OCI-LY1 (cell line): ENCODE results near the gene PKN2.

Experiments
- H2AFZ ChIP-seq: fragments of 200-600 bp; sonication (generic), shearing (Covaris generic); 2 replicates; pipeline ENCODE4 v1.6.0; 2014; ENCODE audit warnings: antibody characterized with exemption, mild to moderate bottlenecking, low read length
- H3F3A ChIP-seq: fragments of 200-600 bp; sonication (generic), shearing (Covaris generic); 2 replicates; pipeline ENCODE4 v1.6.0; 2014; ENCODE audit warnings: mild to moderate bottlenecking, antibody characterized with exemption, low read length, moderate library complexity; ENCODE audit not compliant: insufficient read depth
- H3K27ac ChIP-seq: fragments of 200-600 bp; sonication (generic); 2 replicates; pipeline ENCODE4 v1.5.1; 2014; ENCODE audit warnings: low read length, mixed run types, mild to moderate bottlenecking, low read depth; ENCODE audit not compliant: poor library complexity, severe bottlenecking
- H3K27me3 ChIP-seq: fragments of 200-600 bp; sonication (generic); 2 replicates; pipeline ENCODE4 v1.6.0; 2014; ENCODE audit warnings: antibody characterized with exemption, mild to moderate bottlenecking, low read length, moderate library complexity; ENCODE audit not compliant: insufficient read depth
- H3K36me3 ChIP-seq: fragments of 200-600 bp; sonication (generic); 2 replicates; pipeline ENCODE4 v1.6.1; 2014; ENCODE audit warnings: mild to moderate bottlenecking, antibody characterized with exemption, low read length, moderate library complexity, mixed read lengths; ENCODE audit not compliant: insufficient read depth
- H3K4me1 ChIP-seq: fragments of 200-600 bp; sonication (generic); 2 replicates; pipeline ENCODE4 v1.5.1; 2014; ENCODE audit warnings: mild to moderate bottlenecking, low read length, moderate library complexity; ENCODE audit not compliant: insufficient read depth, severe bottlenecking
- H3K4me2 ChIP-seq: fragments of 200-600 bp; sonication (generic), shearing (Covaris generic); 2 replicates; pipeline ENCODE4 v1.6.1; 2014; ENCODE audit warnings: low read length
- H3K4me3 ChIP-seq: fragments of 200-600 bp; sonication (generic); 2 replicates; pipeline ENCODE4 v1.5.1; 2014; ENCODE audit warnings: low read length, low read depth, mild to moderate bottlenecking, mixed read lengths; ENCODE audit not compliant: poor library complexity, severe bottlenecking
- H3K79me2 ChIP-seq: fragments of 200-600 bp; shearing (Covaris generic); 2 replicates; pipeline ENCODE4 v1.6.1; 2016; ENCODE audit warnings: mixed run types, low read length, mixed read lengths; ENCODE audit not compliant: insufficient read depth
- H3K9ac ChIP-seq: fragments of 200-600 bp; sonication (generic), shearing (Covaris generic); 2 replicates; pipeline ENCODE4 v1.6.1; 2014; ENCODE audit warnings: mild to moderate bottlenecking, low read length, mixed read lengths
- H3K9me2 ChIP-seq: fragments of 200-600 bp; sonication (generic), shearing (Covaris generic); 2 replicates; pipeline ENCODE4 v1.6.1; 2014; ENCODE audit warnings: low read depth, mild to moderate bottlenecking, low read length, mixed read lengths
- H3K9me3 ChIP-seq: fragments of 200-600 bp; shearing (Covaris generic); 2 replicates; pipeline ENCODE4 v1.6.1; 2014; ENCODE audit warnings: low read length, mixed read lengths
- H4K20me1 ChIP-seq: fragments of 200-600 bp; sonication (generic), shearing (Covaris generic); 2 replicates; pipeline ENCODE4 v1.6.0; 2016; ENCODE audit warnings: mild to moderate bottlenecking, low read length; ENCODE audit not compliant: insufficient read depth
- CTCF ChIP-seq: fragments of 200-600 bp; sonication (generic), shearing (Covaris generic); IDR thresholded peaks from 2 replicates; pipeline ENCODE4 v1.5.1; 2017; ENCODE audit warnings: mild to moderate bottlenecking, antibody characterized with exemption, low read length, moderate library complexity, mixed read lengths
- EZH2 ChIP-seq: fragments of 200-600 bp; sonication (generic), shearing (Covaris generic); IDR thresholded peaks from 2 replicates; pipeline ENCODE4 v1.8.0; 2017; ENCODE audit warnings: borderline replicate concordance, mixed run types, mild to moderate bottlenecking, antibody characterized with exemption, low read length, moderate library complexity, mixed read lengths

Gene PKN2

DNA sequence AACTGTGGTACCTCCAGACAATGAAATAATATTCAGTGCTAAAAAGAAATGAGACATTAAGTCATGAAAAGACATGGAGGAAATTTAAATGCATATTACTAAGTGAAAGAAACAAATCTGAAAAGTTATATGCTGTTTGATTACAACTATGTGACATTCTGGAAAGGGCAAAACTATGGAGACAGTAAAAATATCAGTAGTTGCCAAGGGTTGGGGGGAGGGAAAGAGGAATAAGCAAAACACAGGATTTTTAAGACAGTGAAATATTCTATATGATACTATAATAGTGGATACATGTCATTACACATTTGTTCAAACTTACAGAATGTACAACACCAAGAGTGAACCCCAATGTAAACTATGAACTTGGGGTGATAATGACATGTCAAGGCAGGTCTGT is 38.2 kb upstream of the PKN2 start:
- Histone ChIP-seq H3K4me3 (no peak overlapping the region), H3K4me1 (no peaks in the 10 kb centered on the region), H3K9me2 (no peaks in the 10 kb centered on the region), H3F3A (no peaks in the 10 kb centered on the region), H3K27me3 (no peaks in the 10 kb centered on the region), H4K20me1 (no peaks in the 10 kb centered on the region), H3K9ac (no peak overlapping the region), H3K36me3 (no peaks in the 10 kb centered on the region), H3K4me2 (no peak overlapping the region), H2AFZ (no peak overlapping the region), H3K27ac (no peak overlapping the region), H3K79me2 (no peaks in the 10 kb centered on the region), H3K9me3 (no peaks in the 10 kb centered on the region)
- TF ChIP-seq EZH2 (no peak), CTCF (no peak)

DNA sequence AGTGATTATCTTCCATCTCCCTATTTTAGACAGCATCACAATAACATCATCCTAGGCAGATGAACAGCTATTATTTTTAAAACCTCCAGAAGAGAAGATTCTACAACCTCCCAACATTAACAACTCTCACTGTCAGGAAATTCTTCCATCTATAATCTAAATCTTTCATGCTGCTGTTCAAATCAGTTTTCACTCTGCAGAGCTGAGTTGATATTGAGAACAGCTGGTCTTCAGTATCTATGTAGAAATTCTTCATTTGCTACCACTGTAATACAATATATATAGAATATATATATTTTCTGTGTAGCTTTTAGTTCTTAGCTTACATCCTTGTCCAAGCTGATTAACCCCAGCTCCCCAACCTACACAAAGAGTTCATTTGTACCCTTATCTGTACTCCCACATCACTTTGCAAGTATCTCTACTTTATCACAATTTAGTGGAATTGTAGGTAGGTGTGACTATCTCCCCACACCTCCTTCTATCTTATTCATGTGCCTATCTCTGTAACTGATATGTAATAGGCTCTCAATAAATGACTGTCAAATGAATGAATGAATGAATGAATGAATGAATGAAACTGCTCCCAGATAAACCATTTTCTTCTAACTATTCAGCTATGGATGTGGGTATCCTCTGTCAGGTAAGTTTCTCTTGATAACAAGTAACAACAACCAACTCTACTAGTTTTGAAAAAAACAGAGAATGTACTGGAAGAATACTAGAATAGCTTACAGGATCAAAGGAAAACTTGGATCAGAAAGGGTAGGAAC is 37.4 kb upstream of the PKN2 start:
- no peak overlapping the region for H3K4me2 ChIP-seq

DNA sequence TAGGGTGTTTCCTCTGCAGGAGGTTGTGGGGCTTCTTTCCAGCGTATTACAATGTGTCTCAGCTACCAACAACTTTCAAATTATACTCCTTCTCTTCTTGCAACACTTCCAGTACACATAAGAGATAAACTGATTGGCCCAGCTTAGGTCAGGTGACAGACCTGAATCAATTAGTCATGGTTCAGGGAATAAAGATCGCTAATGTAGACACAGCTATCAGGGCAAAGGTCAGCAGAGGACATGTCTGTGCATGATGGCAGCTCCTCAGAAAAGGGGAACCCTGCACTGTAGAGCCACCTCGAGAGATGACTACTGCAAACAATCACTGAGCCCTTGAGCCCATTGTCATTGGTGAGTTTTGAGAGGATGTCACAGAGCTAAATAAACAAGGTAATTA is 36.8 kb upstream of the PKN2 start:
- Histone ChIP-seq H3K36me3 (no peaks in the 10 kb centered on the region), H3F3A (no peaks in the 10 kb centered on the region), H3K4me1 (no peaks in the 10 kb centered on the region), H3K4me2 (no peak overlapping the region), H3K9me3 (no peaks in the 10 kb centered on the region), H4K20me1 (no peaks in the 10 kb centered on the region), H3K4me3 (no peak overlapping the region), H2AFZ (no peak overlapping the region), H3K27ac (no peak overlapping the region), H3K79me2 (no peaks in the 10 kb centered on the region), H3K9me2 (no peaks in the 10 kb centered on the region), H3K27me3 (no peaks in the 10 kb centered on the region), H3K9ac (no peak overlapping the region)
- no peak for TF ChIP-seq CTCF
- TF ChIP-seq EZH2: no peak

More for the DNA sequence above, 37.4 kb upstream of the PKN2 start:
- H3K4me1 ChIP-seq: no peaks in the 10 kb centered on the region
- H3K9ac ChIP-seq: no peak overlapping the region
- H2AFZ ChIP-seq: no peak overlapping the region
- no peaks in the 10 kb centered on the region for H4K20me1 ChIP-seq
- H3K9me2 ChIP-seq: no peaks in the 10 kb centered on the region
- no peaks in the 10 kb centered on the region for H3K9me3 ChIP-seq
- H3F3A ChIP-seq: no peaks in the 10 kb centered on the region
- no peaks in the 10 kb centered on the region for H3K36me3 ChIP-seq
- no peak overlapping the region for H3K4me3 ChIP-seq
- no peaks in the 10 kb centered on the region for H3K79me2 ChIP-seq
- H3K27me3 ChIP-seq: no peaks in the 10 kb centered on the region
- no peak for TF ChIP-seq EZH2
- TF ChIP-seq CTCF: no peak
- no peak overlapping the region for H3K27ac ChIP-seq
